ENCODE results near the gene TTI1.

DNA sequence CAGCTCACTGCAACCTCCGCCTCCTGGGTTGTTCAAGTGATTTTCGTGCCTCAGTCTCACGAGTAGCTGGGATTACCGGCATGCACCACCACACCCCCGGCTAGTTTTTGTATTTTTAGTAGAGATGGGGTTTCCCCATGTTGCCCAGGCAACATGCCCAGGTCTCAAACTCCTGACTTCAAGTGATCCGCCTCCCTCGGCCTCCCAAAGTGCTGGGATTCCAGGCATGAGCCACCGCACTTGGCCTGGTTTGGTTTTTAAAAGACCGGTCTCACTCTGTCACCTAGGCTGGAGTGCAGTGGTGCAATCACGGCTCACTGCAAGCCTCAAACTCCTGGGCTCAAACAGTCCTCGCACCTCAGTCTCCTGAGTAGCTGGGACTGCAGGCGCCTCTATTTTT is 90.2 kb downstream of the TTI1 start:
- TF ChIP-seq CTCF (IDR thresholded peaks at IDR 0.05) (no peak), EZH2 (IDR thresholded peaks at IDR 0.05; ENCODE audit: borderline replicate concordance, insufficient read depth, low read depth, low read length, poor library complexity, severe bottlenecking) (no peak)

Measured in B cell (primary cell).